ENCODE data around the gene CYP4F22.

Gene CYP4F22

GRCh38 chr19:15555021-15555420 is 46.7 kb downstream of the CYP4F22 start:
- H3K36me3 ChIP-seq (ENCODE audit: insufficient read depth, low read length) = no peaks in the 10 kb centered on the region
- no peak overlapping the region; the same call in 1 of the 2 replicates for H3K4me3 ChIP-seq (ENCODE audit: low read depth, low read length)
- H2AFZ ChIP-seq (ENCODE audit: low read length, unreplicated experiment) = no peak overlapping the region
- no peak overlapping the region for H3K27ac ChIP-seq (ENCODE audit: low read depth, low read length)
- no peaks in the 10 kb centered on the region for H3K27me3 ChIP-seq (ENCODE audit: insufficient read depth, low read length)
- no peaks in the 10 kb centered on the region for H3K4me1 ChIP-seq (ENCODE audit: control insufficient read depth, insufficient read depth, low read length, unreplicated experiment)
- H3K79me2 ChIP-seq (ENCODE audit: control insufficient read depth, insufficient read depth, low read length, unreplicated experiment) = no peaks in the 10 kb centered on the region

DNA sequence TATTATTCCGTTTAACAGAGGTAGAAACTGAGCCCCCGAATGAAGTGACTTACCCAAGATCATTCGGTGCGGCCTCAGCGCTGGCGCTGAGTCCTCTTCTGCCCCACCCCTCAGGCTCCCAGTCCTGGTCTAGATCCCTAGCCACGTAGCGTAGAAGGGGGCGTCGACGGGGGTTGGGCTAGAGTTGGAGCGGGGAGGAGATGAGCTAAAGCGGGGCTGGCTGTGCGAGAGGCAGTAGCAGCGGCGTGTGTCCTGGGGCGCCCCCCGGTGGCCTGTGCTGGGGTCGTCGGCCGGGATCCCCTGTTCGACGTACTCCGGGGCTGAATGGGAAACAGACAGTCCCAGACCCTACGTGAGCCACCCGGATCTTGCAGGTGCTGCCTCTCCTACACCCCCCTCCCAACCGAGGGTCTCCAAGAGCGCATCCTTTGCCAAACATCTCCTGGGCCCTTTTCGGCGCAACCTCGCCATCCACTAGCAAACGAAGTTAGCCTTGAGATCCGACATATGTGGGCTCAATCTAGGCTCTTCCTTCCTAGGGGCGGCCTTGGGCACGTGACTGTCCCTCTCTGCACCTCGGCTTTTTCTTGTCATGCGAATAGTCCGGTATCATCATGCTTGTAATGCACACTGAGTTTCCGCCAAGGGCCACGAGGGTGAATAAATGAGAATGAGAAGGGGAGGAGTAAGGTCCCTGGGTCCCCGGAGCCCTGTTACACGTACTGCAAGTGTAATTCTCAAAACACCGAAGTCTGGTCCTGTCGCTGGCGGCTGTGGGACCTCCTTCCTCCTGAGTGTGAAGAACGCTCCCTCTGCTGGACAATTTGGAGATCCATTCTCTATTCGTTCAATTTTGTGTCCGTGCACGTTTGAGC is 47.7 kb downstream of the CYP4F22 start:
- Histone ChIP-seq H3K4me1 (ENCODE audit: control insufficient read depth, insufficient read depth, low read length, unreplicated experiment) (no peaks in the 10 kb centered on the region), H2AFZ (ENCODE audit: low read length, unreplicated experiment) (peak overlapping the region; percentile 20), H3K27me3 (ENCODE audit: insufficient read depth, low read length) (no peaks in the 10 kb centered on the region), H3K27ac (ENCODE audit: low read depth, low read length) (no peak overlapping the region), H3K4me3 (ENCODE audit: low read depth, low read length) (peak overlapping the region; percentile 62), H3K79me2 (ENCODE audit: control insufficient read depth, insufficient read depth, low read length, unreplicated experiment) (no peaks in the 10 kb centered on the region), H3K36me3 (ENCODE audit: insufficient read depth, low read length) (no peaks in the 10 kb centered on the region)

- H3K4me3 ChIP-seq (ENCODE audit: low read depth, low read length) = no peak overlapping the region; the same call in 1 of the 2 replicates
- H3K27ac ChIP-seq (ENCODE audit: low read depth, low read length) = no peak overlapping the region
- no peaks in the 10 kb centered on the region for H3K27me3 ChIP-seq (ENCODE audit: insufficient read depth, low read length)
- no peaks in the 10 kb centered on the region for H3K4me1 ChIP-seq (ENCODE audit: control insufficient read depth, insufficient read depth, low read length, unreplicated experiment)
- H2AFZ ChIP-seq (ENCODE audit: low read length, unreplicated experiment) = no peak overlapping the region
- H3K79me2 ChIP-seq (ENCODE audit: control insufficient read depth, insufficient read depth, low read length, unreplicated experiment) = no peaks in the 10 kb centered on the region
- no peaks in the 10 kb centered on the region for H3K36me3 ChIP-seq (ENCODE audit: insufficient read depth, low read length)
Measured at GRCh38 chr19:15556634-15557181, 48.4 kb downstream of the CYP4F22 start.

GRCh38 chr19:15557223-15557622 is 48.9 kb downstream of the CYP4F22 start:
- Histone ChIP-seq H3K79me2 (ENCODE audit: control insufficient read depth, insufficient read depth, low read length, unreplicated experiment) (no peaks in the 10 kb centered on the region), H2AFZ (ENCODE audit: low read length, unreplicated experiment) (no peak overlapping the region), H3K4me3 (ENCODE audit: low read depth, low read length) (no peak overlapping the region), H3K27ac (ENCODE audit: low read depth, low read length) (no peak overlapping the region), H3K36me3 (ENCODE audit: insufficient read depth, low read length) (no peaks in the 10 kb centered on the region), H3K4me1 (ENCODE audit: control insufficient read depth, insufficient read depth, low read length, unreplicated experiment) (no peaks in the 10 kb centered on the region), H3K27me3 (ENCODE audit: insufficient read depth, low read length) (no peaks in the 10 kb centered on the region)

- Histone ChIP-seq H3K36me3 (ENCODE audit: insufficient read depth, low read length) (no peaks in the 10 kb centered on the region), H3K79me2 (ENCODE audit: control insufficient read depth, insufficient read depth, low read length, unreplicated experiment) (no peaks in the 10 kb centered on the region), H3K4me3 (ENCODE audit: low read depth, low read length) (no peak overlapping the region), H3K27ac (ENCODE audit: low read depth, low read length) (no peak overlapping the region), H2AFZ (ENCODE audit: low read length, unreplicated experiment) (no peak overlapping the region), H3K4me1 (ENCODE audit: control insufficient read depth, insufficient read depth, low read length, unreplicated experiment) (peaks cover 4% of the 10 kb centered on the region), H3K27me3 (ENCODE audit: insufficient read depth, low read length) (peaks cover 14% of the 10 kb centered on the region)
Measured at GRCh38 chr19:15562145-15562544, 53.8 kb downstream of the CYP4F22 start.

- H3K4me1 ChIP-seq (ENCODE audit: control insufficient read depth, insufficient read depth, low read length, unreplicated experiment) = peaks cover 4% of the 10 kb centered on the region
- no peak overlapping the region for H3K4me3 ChIP-seq (ENCODE audit: low read depth, low read length)
- H3K27me3 ChIP-seq (ENCODE audit: insufficient read depth, low read length) = peaks cover 17% of the 10 kb centered on the region
- H3K36me3 ChIP-seq (ENCODE audit: insufficient read depth, low read length) = no peaks in the 10 kb centered on the region
- H3K79me2 ChIP-seq (ENCODE audit: control insufficient read depth, insufficient read depth, low read length, unreplicated experiment) = no peaks in the 10 kb centered on the region
- no peak overlapping the region for H2AFZ ChIP-seq (ENCODE audit: low read length, unreplicated experiment)
- H3K27ac ChIP-seq (ENCODE audit: low read depth, low read length) = no peak overlapping the region
Measured at GRCh38 chr19:15562861-15563260, 54.5 kb downstream of the CYP4F22 start.

- Histone ChIP-seq H2AFZ (ENCODE audit: low read length, unreplicated experiment) (no peak overlapping the region), H3K4me3 (ENCODE audit: low read depth, low read length) (no peak overlapping the region), H3K27me3 (ENCODE audit: insufficient read depth, low read length) (peaks cover 21% of the 10 kb centered on the region), H3K79me2 (ENCODE audit: control insufficient read depth, insufficient read depth, low read length, unreplicated experiment) (no peaks in the 10 kb centered on the region), H3K27ac (ENCODE audit: low read depth, low read length) (no peak overlapping the region), H3K36me3 (ENCODE audit: insufficient read depth, low read length) (no peaks in the 10 kb centered on the region), H3K4me1 (ENCODE audit: control insufficient read depth, insufficient read depth, low read length, unreplicated experiment) (peaks cover 4% of the 10 kb centered on the region)
Measured at GRCh38 chr19:15563325-15563794, 55.0 kb downstream of the CYP4F22 start.

DNA sequence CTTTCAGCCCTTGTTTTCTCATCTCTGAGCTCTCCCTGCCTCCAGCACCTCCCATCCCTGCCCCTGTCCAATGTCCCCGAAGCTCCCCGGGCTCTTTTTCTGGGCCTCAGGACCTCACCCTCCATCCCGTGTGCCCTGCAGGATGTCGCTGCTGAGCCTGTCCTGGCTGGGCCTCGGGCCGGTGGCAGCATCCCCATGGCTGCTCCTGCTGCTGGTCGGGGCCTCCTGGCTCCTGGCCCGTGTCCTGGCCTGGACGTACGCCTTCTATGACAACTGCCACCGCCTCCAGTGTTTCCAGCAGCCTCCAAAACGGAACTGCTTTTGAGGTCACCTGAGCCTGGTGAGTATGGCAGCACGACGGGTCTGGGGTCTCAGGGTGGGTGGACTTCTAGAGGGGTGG is 55.6 kb downstream of the CYP4F22 start:
- H3K79me2 ChIP-seq (ENCODE audit: control insufficient read depth, insufficient read depth, low read length, unreplicated experiment) = no peaks in the 10 kb centered on the region
- peaks cover 4% of the 10 kb centered on the region for H3K4me1 ChIP-seq (ENCODE audit: control insufficient read depth, insufficient read depth, low read length, unreplicated experiment)
- peaks cover 22% of the 10 kb centered on the region for H3K27me3 ChIP-seq (ENCODE audit: insufficient read depth, low read length)
- H3K4me3 ChIP-seq (ENCODE audit: low read depth, low read length) = no peak overlapping the region
- no peak overlapping the region for H3K27ac ChIP-seq (ENCODE audit: low read depth, low read length)
- H2AFZ ChIP-seq (ENCODE audit: low read length, unreplicated experiment) = no peak overlapping the region
- no peaks in the 10 kb centered on the region for H3K36me3 ChIP-seq (ENCODE audit: insufficient read depth, low read length)

GRCh38 chr19:15564534-15565168 is 56.3 kb downstream of the CYP4F22 start:
- Histone ChIP-seq H3K4me3 (ENCODE audit: low read depth, low read length) (no peak overlapping the region), H3K27ac (ENCODE audit: low read depth, low read length) (no peak overlapping the region), H3K36me3 (ENCODE audit: insufficient read depth, low read length) (no peaks in the 10 kb centered on the region), H3K79me2 (ENCODE audit: control insufficient read depth, insufficient read depth, low read length, unreplicated experiment) (no peaks in the 10 kb centered on the region), H3K4me1 (ENCODE audit: control insufficient read depth, insufficient read depth, low read length, unreplicated experiment) (peaks cover 4% of the 10 kb centered on the region), H2AFZ (ENCODE audit: low read length, unreplicated experiment) (no peak overlapping the region), H3K27me3 (ENCODE audit: insufficient read depth, low read length) (peaks cover 28% of the 10 kb centered on the region)

- peaks cover 44% of the 10 kb centered on the region for H3K27me3 ChIP-seq (ENCODE audit: insufficient read depth, low read length)
- no peak overlapping the region for H3K27ac ChIP-seq (ENCODE audit: low read depth, low read length)
- H3K79me2 ChIP-seq (ENCODE audit: control insufficient read depth, insufficient read depth, low read length, unreplicated experiment) = no peaks in the 10 kb centered on the region
Measured at GRCh38 chr19:15570420-15570819, 62.1 kb downstream of the CYP4F22 start.

More at GRCh38 chr19:15570420-15570819, 62.1 kb downstream of the CYP4F22 start:
- no peak overlapping the region for H2AFZ ChIP-seq (ENCODE audit: low read length, unreplicated experiment)
- no peaks in the 10 kb centered on the region for H3K4me1 ChIP-seq (ENCODE audit: control insufficient read depth, insufficient read depth, low read length, unreplicated experiment)
- H3K4me3 ChIP-seq (ENCODE audit: low read depth, low read length) = no peak overlapping the region
- no peaks in the 10 kb centered on the region for H3K36me3 ChIP-seq (ENCODE audit: insufficient read depth, low read length)

Data from ACC112 (cell line).